ENCODE data around the gene LTBP3.

LTBP3 gene

GRCh38 chr11:65547446-65548125 lies 10.6 kb downstream of the LTBP3 start:
- ChIA-PET CTCF (interaction anchor here (1.1 to 1.9 kb wide), 3 partner anchors 20 to 40 kb away, joined by 4 to 6 read pairs (median 4); partner anchors contain the start of gene ZNRD2), POLR2A (no interaction called here)
- no peak for TF ChIP-seq CTCF (IDR thresholded peaks at IDR 0.05; ENCODE audit: control extremely low read depth, extremely low read depth, low read depth, missing control alignments)
- DNase-seq (ENCODE audit: extremely low spot score) = no peak

GRCh38 chr11:65546217-65546958 lies 11.8 kb downstream of the LTBP3 start:
- TF ChIP-seq CTCF (IDR thresholded peaks at IDR 0.05; ENCODE audit: control extremely low read depth, extremely low read depth, low read depth, missing control alignments) = no peak
- peak; percentile 98 for DNase-seq (ENCODE audit: extremely low spot score)
- ChIA-PET CTCF (interaction anchor here (1.0 to 1.4 kb wide), 4 partner anchors 21 to 47 kb away, joined by 3 to 5 read pairs (median 4); partner anchors contain the start of gene ZNRD2), POLR2A (interaction anchor here (0.6 to 1.0 kb wide), 3 partner anchors 15 to 121 kb away, joined by 3 to 6 read pairs (median 4); no protein-coding TSS in a partner anchor)

- DNase-seq (ENCODE audit: extremely low spot score) = no peak
- TF ChIP-seq CTCF (IDR thresholded peaks at IDR 0.05; ENCODE audit: control extremely low read depth, extremely low read depth, low read depth, missing control alignments) = no peak
- POLR2A ChIA-PET = no interaction called here
- CTCF ChIA-PET = interaction anchor here (1.0 to 1.4 kb wide), 2 partner anchors 25 to 48 kb away, joined by 3 to 5 read pairs; no protein-coding TSS in a partner anchor
These were observed 12.3 kb downstream of the LTBP3 start for GRCh38 chr11:65545853-65546216.

- POLR2A ChIA-PET = no interaction called here
- CTCF ChIA-PET = interaction anchor here (0.7 to 6.1 kb wide), 7 partner anchors 11 to 52 kb away, joined by 3 to 86 read pairs (median 54); partner anchors contain the start of genes EHBP1L1, FAM89B, KCNK7 and LTBP3
- DNase-seq (ENCODE audit: extremely low spot score) = no peak
- TF ChIP-seq CTCF (IDR thresholded peaks at IDR 0.05; ENCODE audit: control extremely low read depth, extremely low read depth, low read depth, missing control alignments) = no peak
These were observed 15.3 kb downstream of the LTBP3 start for GRCh38 chr11:65542738-65543390.

GRCh38 chr11:65541093-65541982 lies 16.8 kb downstream of the LTBP3 start:
- CTCF ChIA-PET = interaction anchor here (0.8 to 6.1 kb wide), 38 partner anchors 7 to 267 kb away, joined by 3 to 86 read pairs (median 6); partner anchors contain the start of genes EHBP1L1, FAM89B, KCNK7 and LTBP3
- no peak for TF ChIP-seq CTCF (IDR thresholded peaks at IDR 0.05; ENCODE audit: control extremely low read depth, extremely low read depth, low read depth, missing control alignments)
- POLR2A ChIA-PET = interaction anchor here (0.5 to 2.1 kb wide), 10 partner anchors 9 to 525 kb away, joined by 3 to 15 read pairs (median 4); partner anchors contain the start of genes MALAT1 and NEAT1
- DNase-seq (ENCODE audit: extremely low spot score) = no peak
